Globus pallidus (tissue), 1 donor: Measurements from ENCODE around the gene OPTC.

Experiments used
- DNase-seq: peaks from one replicate; pipeline ENCODE4 v3.0.0-alpha.2; 2015; ENCODE audit warnings: low spot score

Gene OPTC

DNA sequence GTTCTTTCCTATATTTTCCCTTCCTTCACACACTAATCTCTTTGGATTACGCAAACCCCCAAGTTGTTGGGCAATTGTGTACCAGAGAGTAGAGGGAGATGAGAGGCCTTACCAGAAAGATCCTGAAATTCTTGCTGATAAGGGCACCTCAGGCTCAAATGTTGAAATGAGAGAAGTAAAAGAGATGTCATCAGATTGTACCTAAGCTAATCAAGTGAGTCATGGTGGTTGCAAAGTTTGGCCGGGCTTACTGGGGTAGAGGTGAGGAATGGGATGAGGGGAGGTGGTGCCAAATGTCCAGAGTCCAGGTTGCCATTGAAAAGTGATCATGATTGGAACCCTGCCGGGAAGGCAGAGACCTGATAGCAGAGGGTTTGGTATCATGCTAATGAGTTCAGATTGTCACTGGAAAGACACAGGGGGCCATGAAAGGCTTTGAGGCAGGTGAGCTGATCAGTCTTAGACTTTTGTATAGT is 43.1 kb downstream of the OPTC start:
- no peak for DNase-seq

DNA sequence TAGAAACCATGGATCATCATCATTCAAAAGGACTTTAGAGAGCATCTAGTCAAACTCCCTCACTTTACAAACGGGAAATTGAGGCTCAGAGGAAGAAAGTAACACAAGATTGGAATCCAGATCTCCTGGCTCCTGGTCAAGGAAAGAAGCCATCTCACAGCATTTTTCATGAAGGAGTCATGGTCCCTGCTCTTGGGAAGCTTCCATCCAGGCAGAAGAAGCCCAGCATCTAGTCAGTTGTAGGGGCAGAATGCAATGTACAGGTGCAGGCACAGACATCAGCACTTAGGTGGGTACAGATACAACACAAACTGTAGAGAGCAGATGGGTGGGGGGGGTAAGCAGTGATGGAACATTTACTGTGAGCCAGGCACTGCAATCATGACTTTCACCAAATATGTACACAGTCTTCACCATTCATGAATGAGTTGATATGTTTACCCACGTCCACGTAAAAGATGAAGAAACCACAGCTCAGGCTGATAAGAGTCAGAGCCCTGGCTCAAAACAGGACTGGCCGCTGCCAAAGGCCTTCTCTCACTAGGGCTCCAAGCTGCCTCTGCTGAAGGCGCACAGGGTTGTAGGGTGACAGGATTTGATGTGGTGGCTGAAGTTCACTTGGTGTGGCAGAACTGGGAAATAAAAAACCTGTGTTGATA is 44.0 kb downstream of the OPTC start:
- DNase-seq: no peak

DNA sequence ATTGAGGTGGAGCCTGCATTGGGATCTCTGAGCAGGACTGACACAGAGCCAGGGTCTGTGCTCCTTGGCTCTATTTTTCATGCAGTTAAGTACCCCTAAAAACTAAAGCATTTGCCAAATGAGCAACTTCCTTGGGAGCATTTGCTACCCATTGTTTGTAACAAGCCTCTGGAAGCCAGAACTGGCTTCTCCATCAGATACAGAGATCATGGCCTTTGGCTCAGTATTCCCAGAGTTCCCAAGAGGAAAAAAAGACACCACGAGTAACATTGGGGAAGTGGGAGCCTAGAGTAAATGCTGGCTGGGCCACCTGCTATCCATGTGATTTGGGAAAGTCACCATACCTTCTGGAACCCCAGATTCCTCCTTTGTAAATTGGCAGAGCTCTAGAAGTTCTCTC is 44.8 kb downstream of the OPTC start:
- DNase-seq: no peak

DNA sequence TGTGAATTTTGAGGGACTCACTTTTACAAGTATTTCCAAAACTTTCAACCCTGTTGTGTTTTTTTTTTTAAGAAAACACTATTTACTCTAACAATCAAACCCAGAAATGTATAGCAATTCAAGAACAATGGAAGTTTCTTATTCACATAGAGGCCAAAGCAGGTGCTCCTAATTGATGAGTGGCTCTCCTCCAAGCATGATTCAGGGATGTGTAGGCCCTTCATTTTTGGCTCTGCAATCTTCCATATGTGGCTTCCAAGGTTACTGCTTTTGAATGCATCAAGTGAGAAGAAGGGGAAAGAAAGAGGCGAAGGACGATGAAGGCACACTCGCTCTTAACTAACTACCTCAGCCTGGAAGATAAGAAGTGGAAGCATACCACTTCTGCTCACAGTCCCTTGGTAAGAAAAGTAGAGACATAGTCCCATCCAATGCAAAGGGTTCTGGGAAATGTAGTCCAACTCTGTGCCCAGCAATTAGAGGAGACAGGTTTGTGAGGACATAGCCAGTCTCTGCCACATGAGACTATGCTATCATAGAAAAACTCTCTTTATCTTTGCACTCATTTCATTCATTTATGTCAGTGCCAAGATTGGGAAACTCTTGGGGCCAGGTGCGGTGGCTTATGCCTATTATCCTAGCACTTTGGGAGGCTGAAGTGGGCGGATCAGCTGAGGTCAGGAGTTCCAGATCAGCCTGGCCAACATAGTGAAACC is 46.0 kb downstream of the OPTC start:
- no peak for DNase-seq

DNA sequence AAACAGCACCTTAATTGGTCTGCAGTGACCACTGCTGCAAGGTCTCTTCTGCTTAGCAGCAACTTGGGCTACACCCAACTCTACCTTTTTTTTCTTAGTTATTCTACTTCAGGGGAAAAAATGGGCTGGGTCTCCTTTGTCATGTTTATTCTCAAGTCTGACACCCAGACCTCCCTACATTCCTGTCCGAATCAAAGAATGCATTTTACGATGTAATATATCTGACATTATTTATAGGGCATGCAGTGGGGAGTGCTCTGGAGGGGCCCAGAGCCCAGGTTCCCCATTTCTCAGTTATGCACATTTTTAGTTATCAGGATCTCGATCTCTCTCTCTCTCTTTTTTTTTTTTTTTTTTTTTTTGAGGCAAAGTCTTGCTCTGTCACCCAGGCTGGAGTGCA is 50.5 kb downstream of the OPTC start:
- no peak for DNase-seq

DNA sequence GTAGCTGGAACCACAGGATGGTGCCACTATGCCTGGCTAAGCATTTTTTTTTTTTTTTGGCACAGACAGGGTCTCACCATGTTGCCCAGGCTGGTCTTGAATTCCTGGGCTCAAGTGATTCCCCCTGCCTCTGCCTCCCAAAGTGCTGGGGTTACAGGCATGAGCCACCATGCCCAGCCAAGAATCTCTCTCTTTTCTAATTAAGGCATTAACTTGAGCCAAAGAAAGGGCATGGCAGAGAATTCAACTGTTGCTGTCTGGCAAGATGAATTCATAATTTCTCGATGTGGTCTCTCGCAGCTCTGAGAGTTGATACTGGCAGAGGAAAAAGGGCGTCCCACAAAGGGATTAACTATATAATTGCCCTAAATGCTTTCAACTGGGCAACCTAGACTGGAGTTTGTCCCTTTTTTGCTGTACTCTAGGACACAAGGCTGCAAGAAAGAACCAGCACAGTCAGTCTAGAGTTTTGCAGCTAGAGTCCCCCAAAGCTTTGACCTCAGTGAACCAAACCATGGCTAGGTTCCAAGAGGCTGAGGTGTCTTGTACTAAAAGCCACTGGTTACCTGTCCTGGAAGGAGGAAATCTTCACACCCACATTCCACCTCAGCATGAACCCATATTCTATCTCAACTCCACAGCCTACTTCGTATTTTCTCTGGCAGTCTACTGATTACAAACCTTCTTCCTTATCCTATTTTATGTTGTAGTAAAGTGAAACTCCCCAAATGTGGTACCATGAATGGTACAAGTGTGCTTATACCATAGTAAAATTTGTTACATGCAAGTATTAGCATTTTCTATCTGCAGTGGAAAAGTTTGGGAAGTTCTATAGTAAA is 51.2 kb downstream of the OPTC start:
- DNase-seq: peak; percentile 38

DNA sequence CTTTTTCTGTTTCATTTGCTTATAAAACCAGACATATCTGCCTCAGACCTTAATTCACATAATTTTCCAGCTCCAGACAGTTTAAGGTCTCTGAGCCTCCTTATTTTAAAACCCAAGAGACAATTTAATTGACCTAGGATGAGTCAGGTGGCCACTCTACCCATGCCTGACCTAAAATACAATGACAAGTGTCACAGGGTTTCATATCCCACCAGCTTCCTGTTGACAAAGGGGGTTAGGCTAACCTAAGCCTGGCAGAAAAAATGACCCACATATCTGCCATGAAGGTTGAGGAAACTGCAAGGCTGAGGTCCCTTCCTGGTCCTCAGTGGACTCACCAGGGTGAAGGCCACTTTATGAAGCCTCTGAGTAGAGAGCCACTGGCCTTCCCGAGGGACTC is 52.3 kb downstream of the OPTC start:
- DNase-seq: no peak

DNA sequence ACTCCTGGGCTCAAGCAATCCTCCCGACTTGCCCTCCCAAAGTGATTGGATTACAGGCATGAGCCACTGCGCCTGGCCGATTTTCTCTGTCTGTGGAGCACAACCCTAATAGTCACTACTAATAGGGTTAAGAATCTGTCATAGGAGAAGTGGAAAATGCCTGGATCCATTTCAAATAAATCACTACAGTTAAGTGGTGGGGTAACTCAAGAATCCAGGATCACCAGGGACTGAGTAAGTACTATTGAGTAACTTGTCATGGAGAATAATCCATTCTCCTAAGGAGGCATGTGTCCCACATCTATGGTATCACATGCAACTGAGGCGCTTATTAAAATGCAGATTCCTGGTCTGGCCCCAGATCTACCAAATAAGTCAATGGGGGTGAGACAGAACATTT is 53.2 kb downstream of the OPTC start:
- DNase-seq: no peak

DNA sequence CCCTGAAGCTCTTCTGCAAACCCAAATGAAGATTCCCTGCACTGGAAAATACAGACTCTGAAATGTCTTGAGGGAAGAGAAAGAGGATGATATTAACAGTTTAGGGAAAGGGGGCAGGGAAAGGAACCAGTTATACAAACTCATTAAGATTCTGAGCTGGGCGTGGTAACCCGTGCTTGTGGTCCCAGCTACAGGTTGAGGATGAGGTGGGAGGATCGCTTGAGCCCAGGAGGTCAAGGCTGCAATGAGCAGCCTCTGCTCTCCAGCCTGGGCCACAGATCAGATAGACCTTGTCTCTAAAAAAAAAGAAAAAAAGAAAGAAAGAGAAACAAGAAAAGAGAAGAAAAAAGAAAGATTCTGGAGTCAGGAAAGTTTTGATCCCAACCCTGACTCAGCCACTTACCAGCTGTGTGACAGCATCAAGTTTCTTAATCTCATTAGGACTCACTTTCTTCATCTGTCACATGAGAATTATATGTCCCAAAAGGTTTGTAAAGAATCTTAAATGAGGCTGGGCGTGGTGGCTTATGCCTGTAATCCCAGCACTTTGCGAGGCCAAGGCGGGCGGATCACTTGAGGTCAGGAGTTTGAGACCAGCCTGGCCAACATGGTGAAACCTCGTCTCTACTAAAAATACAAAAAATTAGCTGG is 53.9 kb downstream of the OPTC start:
- DNase-seq: no peak

DNA sequence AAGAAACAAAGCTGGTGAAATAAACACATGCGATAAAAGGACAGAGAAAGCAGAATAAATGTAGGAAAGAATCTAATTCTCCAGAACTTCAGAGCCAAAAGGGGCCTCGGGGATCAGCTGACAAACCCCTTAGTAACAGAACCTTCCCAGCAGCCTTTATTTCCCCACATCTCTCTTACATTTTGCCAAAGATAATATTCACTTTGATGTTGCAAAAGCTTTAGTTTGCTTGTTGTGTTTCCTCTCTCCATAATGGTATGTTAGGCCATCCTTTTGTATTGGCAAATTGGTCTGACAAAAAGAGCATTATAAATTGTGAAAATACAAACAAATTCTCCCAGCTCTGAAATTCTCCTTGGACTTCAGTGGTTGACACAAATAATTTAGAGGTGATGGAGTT is 54.9 kb downstream of the OPTC start:
- DNase-seq: no peak

DNA sequence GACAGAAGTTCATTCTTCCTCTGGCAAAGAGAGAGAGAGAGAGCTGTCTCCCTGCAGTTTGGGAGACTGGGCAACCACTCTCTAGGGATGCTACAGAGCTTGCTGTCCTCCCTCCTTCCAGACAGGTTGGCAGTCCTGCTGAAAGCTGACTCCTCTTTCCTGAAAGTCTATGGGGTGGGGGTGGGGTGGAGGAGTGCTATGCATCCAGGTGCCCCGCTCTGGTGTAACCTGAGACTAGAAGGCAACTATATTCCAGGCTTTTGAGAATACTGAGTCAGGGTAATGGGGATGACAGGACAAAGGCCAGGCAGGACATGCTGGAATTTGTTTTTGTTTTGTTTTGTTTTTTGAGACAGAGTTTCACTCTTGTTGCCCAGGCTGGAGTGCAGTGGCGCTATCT is 55.4 kb downstream of the OPTC start:
- no peak for DNase-seq

DNA sequence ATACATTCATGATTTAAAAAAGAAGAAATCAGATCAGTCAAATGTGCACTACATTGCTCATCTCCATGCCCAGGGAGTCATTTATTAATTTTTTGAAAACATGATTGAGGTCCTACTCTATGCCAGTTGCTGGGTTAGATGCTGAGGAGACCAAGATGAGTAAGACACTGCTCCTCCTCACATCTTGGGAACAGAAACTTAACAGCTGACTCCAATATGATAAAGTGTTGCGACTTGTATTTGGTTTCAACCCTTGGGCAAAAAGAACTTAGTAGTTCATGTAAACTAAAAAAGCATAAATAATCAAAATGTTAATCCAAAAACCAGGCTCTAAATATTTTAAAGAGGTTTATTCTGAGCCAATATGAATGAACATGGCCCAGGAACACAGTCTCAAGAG is 56.9 kb downstream of the OPTC start:
- DNase-seq: no peak

DNA sequence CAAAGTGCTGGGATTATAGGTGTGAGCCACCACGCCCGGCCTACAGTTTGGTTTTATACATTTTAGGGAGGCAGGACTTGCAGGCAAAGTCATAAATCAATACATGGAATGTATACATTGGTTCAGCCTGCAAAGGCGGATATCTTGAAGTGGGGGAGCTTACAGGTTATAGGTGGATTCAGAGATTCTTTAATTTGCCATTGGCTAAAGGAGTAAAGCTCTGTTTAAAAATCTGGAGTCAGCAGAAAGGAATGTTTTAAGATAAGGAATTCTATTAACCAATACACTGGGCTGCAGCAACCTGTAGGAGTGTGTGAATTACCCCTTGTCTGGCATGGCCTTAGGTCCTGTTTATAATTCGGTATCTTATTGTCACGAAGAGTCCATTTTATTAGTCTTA is 57.6 kb downstream of the OPTC start:
- DNase-seq: no peak

DNA sequence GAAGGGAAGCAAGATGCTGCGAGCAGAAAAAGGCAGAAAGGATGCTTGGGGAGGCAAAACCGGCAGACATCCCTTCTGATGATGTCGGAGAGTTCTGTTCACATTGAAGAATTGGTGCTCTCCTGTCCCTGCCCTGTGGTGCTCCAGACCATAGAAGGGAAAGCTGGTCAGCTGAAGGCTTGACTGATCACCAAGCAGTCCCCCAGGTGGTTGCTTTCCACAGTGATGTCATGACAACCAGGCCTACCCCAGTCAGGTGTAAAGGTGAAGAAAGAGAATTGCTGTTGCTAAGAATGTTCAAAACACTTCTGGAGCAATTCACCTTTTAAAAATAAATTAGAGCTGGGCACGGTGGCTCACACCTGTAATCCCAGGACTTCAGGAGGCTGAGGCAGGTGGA is 59.5 kb downstream of the OPTC start:
- no peak for DNase-seq

DNA sequence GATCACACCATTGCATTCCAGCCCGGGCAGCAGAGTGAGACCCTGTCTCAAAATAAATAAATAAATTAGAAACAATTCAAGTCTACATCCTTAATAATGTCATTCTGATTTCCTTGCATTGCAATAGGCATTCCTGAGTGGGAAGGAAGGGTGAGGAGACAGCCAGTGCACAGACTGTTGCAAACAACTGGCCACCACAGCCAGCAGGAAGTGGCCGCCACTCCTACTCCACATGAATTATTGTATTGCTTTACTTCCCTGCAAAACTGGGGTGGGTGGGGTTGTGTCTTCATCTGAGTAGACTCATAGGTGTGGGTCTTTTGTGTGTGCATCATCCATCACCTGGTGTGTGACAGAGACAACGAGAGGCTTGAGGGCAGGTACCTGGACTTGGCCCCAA is 60.1 kb downstream of the OPTC start:
- DNase-seq: no peak

DNA sequence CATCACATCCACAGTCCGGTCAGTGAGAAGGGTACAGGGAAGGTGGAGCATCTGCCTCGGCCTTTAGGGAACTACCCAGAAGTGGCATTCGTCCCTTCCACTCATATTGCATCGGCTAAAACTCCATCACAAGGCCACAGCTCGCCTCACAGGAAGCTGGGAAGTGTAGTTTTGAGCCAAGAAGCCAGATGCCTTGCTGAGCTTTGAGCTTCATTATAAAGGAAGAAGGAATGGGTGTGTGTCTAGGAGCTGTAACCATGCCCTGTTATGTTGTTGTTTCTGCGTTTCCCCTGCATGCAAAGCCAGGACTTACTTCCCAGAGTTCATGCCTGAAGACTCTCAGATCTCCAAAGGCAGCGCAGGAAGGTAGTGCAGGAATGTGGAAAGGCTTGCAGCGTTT is 61.1 kb downstream of the OPTC start:
- no peak for DNase-seq

DNA sequence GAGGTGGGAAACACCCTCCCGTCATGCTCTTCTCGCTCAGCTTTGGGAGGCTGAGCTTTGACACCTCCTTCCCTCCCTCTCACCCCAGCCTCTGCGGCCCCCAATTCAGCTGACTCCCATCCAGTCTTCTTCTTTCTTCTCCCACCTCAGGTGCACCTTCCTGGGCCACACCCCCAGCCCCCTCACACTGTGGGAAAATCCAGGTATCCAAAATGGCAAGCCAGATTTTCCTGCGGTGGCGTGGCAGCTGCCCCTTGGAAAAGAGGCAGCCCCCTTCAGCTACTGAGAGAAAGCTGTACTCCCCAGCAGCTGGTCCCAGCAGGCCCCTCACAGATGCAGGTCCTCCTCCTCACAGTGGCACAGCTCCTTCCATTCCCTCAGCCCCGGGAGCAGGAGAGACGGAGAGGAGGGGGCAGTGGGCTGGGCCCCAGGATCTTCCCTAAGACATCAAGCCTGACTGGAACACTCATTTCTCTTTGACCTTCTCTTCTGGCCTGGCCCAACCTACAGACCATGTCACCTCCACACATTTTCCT is 61.6 kb downstream of the OPTC start:
- DNase-seq: no peak

DNA sequence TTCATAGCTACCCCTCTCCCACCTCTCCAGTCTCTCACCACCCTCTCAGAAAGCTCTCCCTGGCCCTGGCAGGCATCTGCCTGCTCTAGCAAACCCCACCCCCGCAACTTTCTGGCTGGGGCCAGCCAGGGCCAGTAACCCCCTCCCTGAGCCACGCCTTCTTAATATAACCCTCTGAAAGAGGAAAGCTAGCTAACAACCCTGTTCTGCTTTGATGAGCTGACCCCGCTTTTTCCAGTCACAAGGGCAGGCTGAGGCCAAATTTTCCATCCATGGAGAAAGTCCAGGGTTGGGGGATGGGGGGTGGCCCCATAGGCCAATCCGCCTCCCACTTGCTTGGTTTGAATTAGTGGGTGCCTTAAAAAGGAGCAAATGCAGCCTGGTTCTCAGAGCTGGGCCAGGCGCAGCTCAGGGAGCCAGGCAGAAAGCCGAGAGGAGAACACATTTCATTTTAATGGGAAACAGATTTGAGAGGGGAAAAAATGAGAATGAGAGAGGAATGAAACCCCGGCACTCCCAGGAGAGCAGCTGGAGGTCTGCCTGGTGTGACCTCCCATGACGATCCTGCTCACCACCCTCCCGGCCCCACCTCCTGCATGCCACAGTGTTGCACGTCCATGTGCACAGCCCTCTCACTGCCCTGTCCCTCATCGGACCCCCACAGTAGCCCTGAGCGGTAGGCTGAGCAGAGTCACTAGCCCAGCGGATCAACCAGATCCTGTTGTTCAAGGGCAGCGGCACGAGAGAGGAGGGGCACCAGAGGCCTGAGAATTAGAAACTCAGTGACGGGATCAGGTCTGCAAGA is 62.3 kb downstream of the OPTC start:
- DNase-seq: no peak

DNA sequence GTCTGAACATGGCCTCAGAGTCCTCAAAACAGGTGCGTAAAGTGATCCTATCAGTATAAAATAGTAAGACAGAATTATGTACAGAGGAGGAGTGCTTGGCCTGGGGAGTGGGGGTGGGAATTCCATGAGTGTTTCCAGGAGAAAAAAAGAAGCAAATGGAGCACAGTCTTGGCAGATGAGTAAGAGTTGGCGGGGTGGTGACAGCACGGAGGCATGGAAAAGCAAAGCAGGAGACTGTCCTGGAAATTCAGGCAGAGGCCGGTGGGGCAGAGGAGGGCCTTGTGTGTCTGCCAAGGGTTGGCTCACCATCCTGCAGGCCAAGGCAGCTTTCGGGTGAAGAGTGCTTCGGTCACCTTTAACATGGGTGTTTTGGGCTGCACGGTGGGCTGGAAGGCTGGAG is 63.4 kb downstream of the OPTC start:
- DNase-seq: no peak

DNA sequence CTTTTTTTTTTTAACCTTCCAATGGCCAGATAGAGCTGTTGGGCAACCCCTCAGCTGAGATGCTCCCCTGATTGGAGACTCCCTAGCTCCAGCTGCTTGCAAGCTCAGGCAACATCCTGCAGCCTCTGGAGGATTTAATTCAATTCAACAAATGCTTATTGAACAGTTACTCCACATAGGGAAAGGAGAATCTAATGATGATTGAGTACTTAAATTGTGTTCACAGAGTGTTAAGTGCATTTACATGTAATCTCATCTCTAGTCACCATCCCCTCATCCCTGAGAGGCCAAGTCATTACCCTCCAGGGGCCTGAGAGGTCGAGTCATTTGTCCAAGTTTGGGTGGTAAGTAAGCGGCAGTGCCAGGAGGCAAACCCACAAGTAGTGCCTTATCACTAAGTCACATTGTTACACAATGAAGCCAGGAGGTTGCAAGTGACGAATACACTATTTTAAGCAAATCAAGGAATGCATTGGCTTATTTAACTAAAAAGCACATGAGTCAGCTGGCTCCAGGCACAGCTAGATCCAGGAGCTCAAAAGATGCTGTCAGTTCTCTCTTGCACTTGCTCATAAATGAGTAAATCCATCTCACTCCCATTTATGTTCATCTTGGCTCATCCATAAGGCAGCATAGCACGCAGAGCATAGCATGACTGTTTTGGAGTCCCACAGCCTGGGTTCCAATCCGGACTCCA is 64.3 kb downstream of the OPTC start:
- DNase-seq: no peak
